ENCODE data around the gene BMP2K.

GRCh38 chr4:78777576-78777940, 1.4 kb downstream of the BMP2K start:
- TF ChIP-seq PATZ1 (CRISPR knock-in tag; IDR thresholded peaks at IDR 0.05; ENCODE audit: borderline replicate concordance) (no peak), POU6F1 (CRISPR knock-in tag; IDR thresholded peaks at IDR 0.05; ENCODE audit: borderline replicate concordance, low read depth) (no peak), ZFP3 (CRISPR knock-in tag; IDR thresholded peaks at IDR 0.05) (no peak), CSDC2 (CRISPR knock-in tag; IDR thresholded peaks at IDR 0.05) (no peak), ZFP30 (CRISPR knock-in tag; IDR thresholded peaks at IDR 0.05) (no peak), ZNF565 (CRISPR knock-in tag; conservative IDR thresholded peaks at IDR 0.05; ENCODE audit: low read depth) (no peak), TOX (CRISPR knock-in tag; IDR thresholded peaks at IDR 0.05; ENCODE audit: borderline replicate concordance) (no peak), CREB5 (CRISPR knock-in tag; IDR thresholded peaks at IDR 0.05; ENCODE audit: low read depth) (no peak), RARB (CRISPR knock-in tag; IDR thresholded peaks at IDR 0.05) (no peak), GLIS3 (CRISPR knock-in tag; IDR thresholded peaks at IDR 0.05) (no peak), SNAI2 (CRISPR knock-in tag; IDR thresholded peaks at IDR 0.05) (no peak), ARNTL (CRISPR knock-in tag; IDR thresholded peaks at IDR 0.05; ENCODE audit: borderline replicate concordance, low read depth) (no peak)

Data from SK-N-SH treated with all-trans-retinoic acid at 6 μM for 48 hours (cell line).